OCI-M2 (cell line): ENCODE data around the gene RFFL.
"Not testable (repeated sequence)": the region's sequence is repeated elsewhere in the genome, so short reads cannot be mapped to it uniquely, and the experiment has no call there.

Experiments
- DNase-seq: peaks from one replicate; lab custom pipeline; 2025; ENCODE audit not compliant: unreplicated experiment; lab: John Stamatoyannopoulos, UW

RFFL gene

GRCh38 chr17:35063514-35064223, at the start of gene RFFL:
Gene RFFL (minus strand): TSS chr17:35063707. CDS start chr17:35026553, 37,154 bp downstream.
- DNase-seq, result peak; percentile 43

GRCh38 chr17:35110791-35111190, 47.3 kb upstream of the RFFL start:
- not testable (repeated sequence) for DNase-seq

GRCh38 chr17:35104844-35105450, 41.4 kb upstream of the RFFL start:
- no peak for DNase-seq

GRCh38 chr17:35103271-35103670, 39.8 kb upstream of the RFFL start:
- no peak for DNase-seq

GRCh38 chr17:35101725-35102124, 38.2 kb upstream of the RFFL start:
- no peak for DNase-seq

- no peak for DNase-seq
These were observed 37.5 kb upstream of the RFFL start for GRCh38 chr17:35101036-35101435.

GRCh38 chr17:35099908-35100307, 36.4 kb upstream of the RFFL start:
- no peak for DNase-seq

- DNase-seq, result no peak
These were observed 34.3 kb upstream of the RFFL start for GRCh38 chr17:35097776-35098175.

GRCh38 chr17:35095741-35096140, 32.2 kb upstream of the RFFL start:
- no peak for DNase-seq

GRCh38 chr17:35094902-35095301, 31.4 kb upstream of the RFFL start:
- no peak for DNase-seq

- DNase-seq, result not testable (repeated sequence)
These were observed 27.2 kb upstream of the RFFL start for GRCh38 chr17:35090707-35091106.

GRCh38 chr17:35089586-35090296, 26.2 kb upstream of the RFFL start:
- no peak for DNase-seq

GRCh38 chr17:35088881-35089585, 25.5 kb upstream of the RFFL start:
- no peak for DNase-seq

GRCh38 chr17:35088356-35088880, 24.9 kb upstream of the RFFL start:
- DNase-seq, result no peak

- no peak for DNase-seq
These were observed 24.3 kb upstream of the RFFL start for GRCh38 chr17:35087731-35088355.

GRCh38 chr17:35086931-35087573, 23.5 kb upstream of the RFFL start:
- DNase-seq, result no peak

- no peak for DNase-seq
These were observed 22.7 kb upstream of the RFFL start for GRCh38 chr17:35086164-35086563.

- DNase-seq, result no peak
These were observed 21.5 kb upstream of the RFFL start for GRCh38 chr17:35084987-35085386.

- DNase-seq, result no peak
These were observed 19.6 kb upstream of the RFFL start for GRCh38 chr17:35083071-35083470.

GRCh38 chr17:35082073-35082657, 18.7 kb upstream of the RFFL start:
- no peak for DNase-seq
